Loucy (cell line): ENCODE results near the gene MAP3K10.

Experiments used
- H2AFZ ChIP-seq: fragments of 200-600 bp; sonication (generic); 2 replicates; pipeline ENCODE4 v1.6.0; 2016; ENCODE audit warnings: antibody characterized with exemption, mild to moderate bottlenecking, low read length, moderate library complexity
- H3F3A ChIP-seq: fragments of 200-600 bp; 2 replicates; pipeline ENCODE4 v1.6.0; 2016; ENCODE audit warnings: antibody characterized with exemption, low read depth, mild to moderate bottlenecking
- H3K27me3 ChIP-seq: fragments of 200-600 bp; sonication (generic); 2 replicates; pipeline ENCODE4 v1.6.1; 2014; ENCODE audit warnings: low read length, mild to moderate bottlenecking; ENCODE audit not compliant: insufficient read depth, poor library complexity, severe bottlenecking
- H3K36me3 ChIP-seq: fragments of 200-600 bp; sonication (generic); 2 replicates; pipeline ENCODE4 v1.6.1; 2016; ENCODE audit warnings: low read length; ENCODE audit not compliant: insufficient read depth
- H3K4me1 ChIP-seq: fragments of 200-600 bp; sonication (generic); 2 replicates; pipeline ENCODE4 v1.5.1; 2014; ENCODE audit warnings: low read length, mild to moderate bottlenecking; ENCODE audit not compliant: insufficient read depth, poor library complexity, severe bottlenecking
- H3K4me2 ChIP-seq: fragments of 200-600 bp; sonication (generic); 2 replicates; pipeline ENCODE4 v1.6.0; 2014; ENCODE audit warnings: antibody characterized with exemption, low read length, low read depth, mild to moderate bottlenecking; ENCODE audit not compliant: poor library complexity, severe bottlenecking
- H3K4me3 ChIP-seq: fragments of 200-600 bp; sonication (generic); 2 replicates; pipeline ENCODE4 v1.5.1; 2014; ENCODE audit warnings: low read length, mild to moderate bottlenecking, mixed read lengths; ENCODE audit not compliant: poor library complexity, severe bottlenecking
- H3K79me2 ChIP-seq: fragments of 200-600 bp; sonication (generic); 2 replicates; pipeline ENCODE4 v1.6.1; 2014; ENCODE audit warnings: low read length; ENCODE audit not compliant: insufficient read depth
- H3K9ac ChIP-seq: fragments of 200-600 bp; sonication (generic); 2 replicates; pipeline ENCODE4 v1.6.0; 2014; ENCODE audit warnings: mild to moderate bottlenecking, low read depth, low read length, moderate library complexity; ENCODE audit not compliant: poor library complexity, severe bottlenecking
- H3K9me2 ChIP-seq: fragments of 200-600 bp; sonication (generic); replicated peaks from 2 replicates; pipeline ENCODE4 v1.6.1; 2016; ENCODE audit warnings: low read depth, low read length, mixed read lengths
- H3K9me3 ChIP-seq: fragments of 200-600 bp; sonication (generic); 2 replicates; pipeline ENCODE4 v1.6.1; 2014; ENCODE audit warnings: mild to moderate bottlenecking, antibody characterized with exemption, low read length, low read depth; ENCODE audit not compliant: insufficient read depth
- H4K20me1 ChIP-seq: fragments of 200-600 bp; sonication (generic); 2 replicates; pipeline ENCODE4 v1.6.0; 2014; ENCODE audit warnings: antibody characterized with exemption, low read length, mild to moderate bottlenecking; ENCODE audit not compliant: insufficient read depth, poor library complexity, severe bottlenecking
- CTCF ChIP-seq: fragments of 200-600 bp; sonication (generic); conservative IDR thresholded peaks from 2 replicates; pipeline ENCODE4 v1.5.1; 2014; ENCODE audit warnings: mild to moderate bottlenecking, antibody characterized with exemption, low read length
- EZH2phosphoT487 ChIP-seq: fragments of 200-600 bp; IDR thresholded peaks from 2 replicates; pipeline ENCODE4 v1.6.1; 2018; ENCODE audit warnings: antibody characterized with exemption, mild to moderate bottlenecking, moderate library complexity, borderline replicate concordance

MAP3K10 gene

DNA sequence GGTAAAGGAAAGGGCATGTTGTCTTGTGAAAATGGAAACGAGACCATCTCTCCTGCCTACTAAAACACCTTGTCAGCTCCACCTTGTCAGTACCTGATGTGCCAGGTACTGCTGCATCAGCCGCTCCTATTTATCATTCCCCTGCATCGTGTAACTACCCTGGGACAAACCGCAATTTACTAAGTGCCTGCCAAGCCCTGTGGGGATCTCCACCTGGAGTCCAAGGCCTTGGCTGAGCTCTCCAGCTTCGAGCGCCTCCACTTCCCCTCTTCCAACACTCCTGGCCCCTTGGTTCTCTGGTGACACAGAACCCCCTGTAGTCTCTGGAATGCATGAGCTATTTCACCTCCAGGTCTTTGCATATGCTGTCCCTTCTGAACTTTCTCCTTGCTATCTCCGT, 61.2 kb downstream of the MAP3K10 start:
- Histone ChIP-seq H3K27me3 (no peaks in the 10 kb centered on the region), H4K20me1 (no peaks in the 10 kb centered on the region), H2AFZ (no peak overlapping the region), H3K9ac (no peak overlapping the region), H3K9me2 (no peaks in the 10 kb centered on the region), H3K36me3 (peaks cover 70% of the 10 kb centered on the region; the same call in 1 of the 2 replicates), H3K4me2 (no peak overlapping the region), H3K79me2 (peaks cover 19% of the 10 kb centered on the region; the same call in 1 of the 2 replicates), H3F3A (no peaks in the 10 kb centered on the region), H3K4me3 (no peak overlapping the region), H3K4me1 (no peaks in the 10 kb centered on the region), H3K9me3 (no peaks in the 10 kb centered on the region)
- TF ChIP-seq CTCF (no peak), EZH2phosphoT487 (no peak)

- TF ChIP-seq EZH2phosphoT487: no peak
- TF ChIP-seq CTCF: no peak
- Histone ChIP-seq H3K4me2 (no peak overlapping the region), H3K79me2 (peaks cover 23% of the 10 kb centered on the region; the same call in 1 of the 2 replicates), H3K4me3 (no peak overlapping the region), H3K27me3 (no peaks in the 10 kb centered on the region), H2AFZ (no peak overlapping the region), H3K4me1 (no peaks in the 10 kb centered on the region), H3K9me3 (no peaks in the 10 kb centered on the region), H3F3A (no peaks in the 10 kb centered on the region), H4K20me1 (no peaks in the 10 kb centered on the region), H3K36me3 (peaks cover 70% of the 10 kb centered on the region; the same call in 1 of the 2 replicates), H3K9ac (no peak overlapping the region), H3K9me2 (no peaks in the 10 kb centered on the region)
Observed at GRCh38 chr19:40253611-40254092, 62.4 kb downstream of the MAP3K10 start.

DNA sequence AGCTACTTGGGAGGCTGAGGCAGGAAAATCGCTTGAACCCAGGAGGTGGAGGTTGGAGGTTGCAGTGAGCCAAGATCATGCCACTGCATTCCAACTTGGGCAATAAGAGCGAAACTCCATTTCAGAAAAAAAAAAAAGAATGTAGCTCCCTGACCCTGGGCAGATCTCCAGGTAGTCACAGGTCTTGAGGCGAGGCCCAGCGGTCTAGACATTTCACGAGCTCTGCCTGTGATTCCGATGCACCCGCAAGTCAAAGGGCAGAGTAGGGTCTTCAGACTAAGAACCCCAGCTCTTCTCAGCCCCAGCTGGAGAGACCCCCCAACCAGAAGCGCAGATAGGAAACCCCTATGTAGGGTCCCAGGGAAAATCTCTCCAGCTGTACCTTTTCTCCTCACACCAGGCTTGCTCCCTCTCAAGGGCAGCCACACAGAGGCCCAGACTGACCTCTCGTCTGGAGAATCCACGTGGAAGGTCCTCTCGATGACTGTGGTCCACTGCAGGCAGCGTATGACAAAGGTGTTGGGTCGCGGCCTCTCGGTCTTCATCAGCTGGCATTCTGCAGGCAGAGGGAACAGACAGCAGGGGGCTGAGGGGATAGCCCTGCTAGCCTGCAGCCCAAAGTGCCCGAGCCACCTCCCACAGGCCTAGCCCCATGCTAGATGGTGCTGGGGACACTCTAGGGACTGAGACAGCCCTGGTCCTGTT, 63.6 kb downstream of the MAP3K10 start:
- H3K9me2 ChIP-seq: no peaks in the 10 kb centered on the region
- TF ChIP-seq EZH2phosphoT487 (no peak), CTCF (no peak)
- H3K36me3 ChIP-seq: peaks cover 61% of the 10 kb centered on the region; the same call in 1 of the 2 replicates
- no peak overlapping the region for H2AFZ ChIP-seq
- H3K4me2 ChIP-seq: no peak overlapping the region
- H4K20me1 ChIP-seq: peaks cover 7% of the 10 kb centered on the region
- H3K4me3 ChIP-seq: no peak overlapping the region
- H3K9me3 ChIP-seq: no peaks in the 10 kb centered on the region
- H3K79me2 ChIP-seq: peaks cover 35% of the 10 kb centered on the region; the same call in 1 of the 2 replicates
- no peaks in the 10 kb centered on the region for H3F3A ChIP-seq
- no peak overlapping the region for H3K9ac ChIP-seq
- no peaks in the 10 kb centered on the region for H3K4me1 ChIP-seq
- no peaks in the 10 kb centered on the region for H3K27me3 ChIP-seq
